B cell (primary cell): ENCODE data around the gene NPBWR2. TPM values are rescaled to one million over a fixed set of nuclear protein-coding genes. Genes with fewer than 3 reads are reported as not detected.

Experiments used
- ATAC-seq: fragments of 200-7000 bp; cut with Tn5 transposase; one replicate; pipeline ENCODE4 v1.10.0; 2021; ENCODE audit warnings: low read depth, mild to moderate bottlenecking, moderate number of reproducible peaks, moderate library complexity
- CTCF ChIA-PET: fragments of 350-600 bp; sonication (Branson Sonifier 250); formaldehyde crosslinking; loops from one replicate; lab custom pipeline; 2021; ENCODE audit warnings: antibody characterized with exemption, inconsistent platforms; lab: Charles Lee
- POLR2A ChIA-PET: fragments of 350-600 bp; sonication (Branson Sonifier 250); formaldehyde crosslinking; loops from one replicate; lab custom pipeline; 2021; ENCODE audit warnings: antibody characterized with exemption; lab: Charles Lee
- DNase-seq: peaks from one replicate; pipeline ENCODE4 v3.0.0; 2013
- H2AFZ ChIP-seq: 2 replicates; pipeline ENCODE4 v1.6.1; 2012; ENCODE audit warnings: mild to moderate bottlenecking, low read depth, low read length; ENCODE audit not compliant: insufficient read depth, poor library complexity, severe bottlenecking
- H3K27ac ChIP-seq, 2 donors: 1 replicate in 1 of 2; 2 replicates in 1 of 2; pipeline ENCODE4 v1.5.1; 2012 to 2013; ENCODE audit warnings: low read length in 2 of 2, mild to moderate bottlenecking in 2 of 2, moderate library complexity in 1 of 2
- H3K27me3 ChIP-seq, 4 experiments: fragments of 200-600 bp in 1 of 4; sonication (generic) in 1 of 4; replicated peaks in 1 of 4; 1 replicate in 2 of 4; 2 replicates in 2 of 4; pipeline versions ENCODE4 v1.6.1 to v1.7.0; 2013 to 2016; ENCODE audit warnings: low read length in 3 of 4, mild to moderate bottlenecking in 2 of 4, mixed read lengths in 1 of 4, moderate library complexity in 1 of 4; ENCODE audit not compliant: insufficient read depth in 4 of 4, control insufficient read depth in 3 of 4; ENCODE audit errors: control extremely low read depth in 1 of 4
- H3K36me3 ChIP-seq, 2 experiments: replicated peaks in 1 of 2; 1 replicate in 1 of 2; 2 replicates in 1 of 2; pipeline versions ENCODE4 v1.6.1 to v1.7.1; 2013; ENCODE audit warnings: low read length in 1 of 2; ENCODE audit not compliant: insufficient read depth in 2 of 2, control insufficient read depth in 1 of 2; ENCODE audit errors: control extremely low read depth in 1 of 2, extremely low read depth in 1 of 2
- H3K4me1 ChIP-seq, 2 donors: fragments of 200-600 bp in 1 of 2; sonication (generic) in 1 of 2; 1 replicate in 1 of 2; 2 replicates in 1 of 2; pipeline versions ENCODE4 v1.5.1 to v1.6.1; 2013 to 2017; ENCODE audit warnings: low read length in 2 of 2; ENCODE audit not compliant: control insufficient read depth in 2 of 2, insufficient read depth in 2 of 2
- H3K4me2 ChIP-seq: replicated peaks from 2 replicates; pipeline ENCODE3; 2012; ENCODE audit warnings: mild to moderate bottlenecking, low read depth, low read length; ENCODE audit not compliant: poor library complexity, severe bottlenecking
- H3K4me3 ChIP-seq, 5 experiments: fragments of 200-600 bp in 1 of 5; sonication (generic) in 1 of 5; 1 replicate in 3 of 5; 2 replicates in 2 of 5; pipeline versions ENCODE4 v1.5.1 to v1.7.0; 2011 to 2016; ENCODE audit warnings: low read length in 4 of 5, mild to moderate bottlenecking in 4 of 5, low read depth in 2 of 5, control low read depth in 1 of 5, moderate library complexity in 1 of 5; ENCODE audit not compliant: insufficient read depth in 1 of 5; ENCODE audit errors: control extremely low read depth in 1 of 5, extremely low read depth in 1 of 5
- H3K79me2 ChIP-seq: fragments of 200-600 bp; sonication (generic); one replicate; pipeline ENCODE4 v1.6.0; 2016; ENCODE audit warnings: low read length; ENCODE audit not compliant: control insufficient read depth, insufficient read depth
- H3K9ac ChIP-seq: fragments of 200-600 bp; sonication (generic); 2 replicates; pipeline ENCODE4 v1.6.1; 2017; ENCODE audit warnings: mild to moderate bottlenecking, low read length, moderate library complexity
- H3K9me3 ChIP-seq, 3 donors: one replicate each; pipeline versions ENCODE4 v1.6.1 to v1.7.1; 2013; ENCODE audit warnings: low read length in 2 of 3; ENCODE audit not compliant: control insufficient read depth in 2 of 3, insufficient read depth in 1 of 3; ENCODE audit errors: control extremely low read depth in 1 of 3
- H4K20me1 ChIP-seq: 2 replicates; pipeline ENCODE4 v1.6.0; 2012; ENCODE audit warnings: mild to moderate bottlenecking, low read length; ENCODE audit not compliant: insufficient read depth, control insufficient read depth, poor library complexity, severe bottlenecking
- H3K27ac Mint-ChIP-seq: one replicate; pipeline ENCODE4 v1.8.0; 2021; ENCODE audit warnings: mixed read lengths
- H3K27me3 Mint-ChIP-seq: one replicate; pipeline ENCODE4 v1.8.0; 2021; ENCODE audit warnings: mixed read lengths
- H3K4me1 Mint-ChIP-seq: one replicate; pipeline ENCODE4 v1.8.0; 2021; ENCODE audit warnings: mixed read lengths
- H3K4me3 Mint-ChIP-seq: one replicate; pipeline ENCODE4 v1.8.0; 2021; ENCODE audit warnings: mixed read lengths
- H3K9me3 Mint-ChIP-seq: one replicate; pipeline ENCODE4 v1.8.0; 2022; ENCODE audit warnings: mixed read lengths; ENCODE audit not compliant: insufficient read depth
- CTCF ChIP-seq: fragments of 200-600 bp; IDR thresholded peaks from one replicate; pipeline ENCODE4 v1.8.0; 2022; ENCODE audit warnings: antibody characterized with exemption, mild to moderate bottlenecking
- EZH2 ChIP-seq: IDR thresholded peaks from 2 replicates; pipeline ENCODE4 v1.6.1; 2012; ENCODE audit warnings: borderline replicate concordance, low read depth, mild to moderate bottlenecking, moderate library complexity, low read length; ENCODE audit not compliant: insufficient read depth, poor library complexity, severe bottlenecking
- WGBS: methylation state at CpG from one replicate; pipeline ENCODE4 v1.1.5; 2013; ENCODE audit warnings: missing lambda C conversion rate; ENCODE audit not compliant: insufficient coverage; 5-methylcytosine and 5-hydroxymethylcytosine counted together
- intact Hi-C: fragments of 100-400 bp; cut with micrococcal nuclease; formaldehyde crosslinking; loops from one replicate; pipeline ENCODE4 v1.10.0; 2022
- polyA plus RNA-seq: library from polyadenylated mRNA; depleted of rRNA; stranded (reverse); fragments of >200 nt; gene quantifications from 2 replicates; pipeline ENCODE4 v1.2.3, GENCODE V29; 2012
- total RNA-seq, 2 donors: library from RNA; stranded (reverse); fragments of 120-200 nt in 1 of 2; gene quantifications; 1 replicate in 1 of 2; 2 replicates in 1 of 2; pipeline versions ENCODE4 v1.2.3 to v1.2.4, GENCODE V29; 2013 to 2022

The NPBWR2 gene
- total and polyA plus RNA-seq, 2 donors (not counting 1 experiment from before 2014, with no cell fraction given): 0.21 TPM; not detected in 1

DNA sequence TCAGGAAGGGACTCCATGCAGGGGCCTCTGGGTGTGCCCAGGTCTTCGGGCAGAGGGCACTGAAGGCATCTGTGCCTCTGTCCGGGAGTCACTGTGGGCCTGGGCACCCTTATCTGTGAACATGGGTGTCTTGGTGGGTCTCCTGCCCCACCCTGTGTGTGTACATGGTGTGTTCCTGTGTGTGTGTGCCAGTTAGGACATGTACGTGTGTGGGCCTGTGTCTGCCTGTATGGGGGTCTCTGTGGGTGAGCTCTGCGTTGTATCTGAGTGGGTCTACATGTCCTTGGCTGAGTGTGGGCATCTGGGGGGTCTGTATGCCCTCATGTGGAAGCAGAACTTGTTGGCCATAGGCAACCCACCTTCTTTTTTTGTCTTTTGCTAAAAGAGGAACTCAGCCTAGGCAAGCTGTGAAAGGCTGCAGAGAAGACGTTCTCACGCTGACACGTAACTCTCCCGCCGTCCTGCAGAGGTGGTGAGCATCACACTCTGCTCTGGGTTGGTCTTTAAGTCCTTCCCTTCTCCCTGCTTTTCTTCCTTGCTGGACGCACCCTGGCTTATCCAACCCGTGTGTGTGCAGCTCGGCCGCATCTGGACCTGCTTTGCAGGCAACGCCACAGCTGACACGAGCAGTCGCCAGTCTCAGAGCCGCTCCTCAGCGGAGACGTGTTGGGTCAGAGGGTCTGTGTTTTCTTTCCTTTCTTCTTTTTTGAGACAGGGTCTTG is 532 bp upstream of the NPBWR2 start:
- peaks cover 20 to 44% of the 10 kb centered on the region in 2 donors for H3K4me1 ChIP-seq
- H3K27me3 Mint-ChIP-seq: no peaks in the 10 kb centered on the region
- H3K9ac ChIP-seq: peak overlapping the region; percentile 7
- ChIA-PET POLR2A (interaction anchor here (0.6 to 1.1 kb wide), 5 partner anchors 13 to 129 kb away, joined by 3 to 4 read pairs (median 3); partner anchors contain the start of genes LKAAEAR1 and SAMD10), CTCF (interaction anchor here (0.8 to 4.6 kb wide), 10 partner anchors 8 to 69 kb away, joined by 3 to 23 read pairs (median 4); partner anchors contain the start of genes LKAAEAR1 and RGS19)
- peak overlapping the region; percentile 69 for H2AFZ ChIP-seq
- WGBS: 32% methylated on average over 19 of the region's 19 CpGs
- no peaks in the 10 kb centered on the region for H3K9me3 ChIP-seq
- peak overlapping the region; percentile 80 for H3K4me3 Mint-ChIP-seq
- H3K27ac ChIP-seq: peak overlapping the region; percentile 66 to 78
- intact Hi-C loops: no loop called here
- peak; percentile 76 for DNase-seq
- peak overlapping the region; percentile 92 for H3K27ac Mint-ChIP-seq
- TF ChIP-seq EZH2 (no peak), CTCF (no peak)
- peaks cover 39% of the 10 kb centered on the region for H3K4me1 Mint-ChIP-seq
- peak overlapping the region in 3 of 5 experiments; percentile 19 to 24 (median 21) for H3K4me3 ChIP-seq
- no peaks in the 10 kb centered on the region for H3K36me3 ChIP-seq
- H3K9me3 Mint-ChIP-seq: no peaks in the 10 kb centered on the region
- no peaks in the 10 kb centered on the region for H3K79me2 ChIP-seq
- H4K20me1 ChIP-seq: no peaks in the 10 kb centered on the region
- peak; percentile 83 for ATAC-seq
- peaks cover 0 to 7% (median 0%) of the 10 kb centered on the region in 4 experiments for H3K27me3 ChIP-seq
- H3K4me2 ChIP-seq: peak overlapping the region; percentile 66

DNA sequence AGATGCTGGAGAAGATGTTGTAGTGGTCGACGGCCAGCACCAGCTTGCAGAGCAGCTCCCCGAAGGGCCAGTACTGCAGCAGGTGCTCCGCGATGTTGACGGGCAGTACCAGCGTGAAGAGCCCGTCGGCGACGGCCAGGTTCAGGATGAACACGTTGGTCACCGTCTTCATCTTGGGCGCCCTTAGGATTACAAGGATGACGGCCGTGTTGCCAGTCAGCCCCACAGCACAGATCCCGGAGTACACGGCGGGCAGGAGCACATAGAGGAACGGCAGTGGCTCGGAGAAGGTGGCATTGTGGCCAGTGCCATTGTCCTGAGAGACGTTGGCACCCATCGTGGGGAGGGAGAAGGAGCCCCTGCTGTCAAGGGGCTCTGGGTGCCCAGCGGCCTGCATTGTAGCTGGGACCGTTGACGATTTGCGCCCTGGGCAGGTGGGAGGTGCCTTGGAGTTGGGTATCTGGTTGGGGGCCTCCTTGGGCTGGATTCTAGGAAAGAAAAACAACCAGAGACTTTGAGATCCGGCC is 867 bp downstream of the NPBWR2 start:
- no peak overlapping the region for H3K4me3 ChIP-seq
- DNase-seq (no peak), ATAC-seq (no peak)
- H3K9ac ChIP-seq: no peak overlapping the region
- peaks cover 1% of the 10 kb centered on the region for H3K79me2 ChIP-seq
- no peaks in the 10 kb centered on the region for H3K27me3 Mint-ChIP-seq
- no peaks in the 10 kb centered on the region for H3K36me3 ChIP-seq
- ChIA-PET POLR2A (no interaction called here), CTCF (interaction anchor here (0.6 to 2.3 kb wide), 4 partner anchors 11 to 37 kb away, joined by 3 to 12 read pairs (median 4); partner anchors contain the start of gene LKAAEAR1)
- H3K4me2 ChIP-seq: no peak overlapping the region
- H3K4me1 Mint-ChIP-seq: peaks cover 34% of the 10 kb centered on the region
- intact Hi-C loops: no loop called here
- no peaks in the 10 kb centered on the region for H4K20me1 ChIP-seq
- peaks cover 0 to 18% (median under 1%) of the 10 kb centered on the region in 4 experiments for H3K27me3 ChIP-seq
- TF ChIP-seq CTCF (no peak), EZH2 (no peak)
- H3K9me3 Mint-ChIP-seq: no peaks in the 10 kb centered on the region
- H3K4me3 Mint-ChIP-seq: peak overlapping the region; percentile 1
- H3K27ac ChIP-seq: no peak overlapping the region
- H3K4me1 ChIP-seq: peaks cover 25 to 43% of the 10 kb centered on the region in 2 donors
- 98% methylated on average over 28 of the region's 28 CpGs for WGBS
- H3K27ac Mint-ChIP-seq: peak overlapping the region; percentile 12
- H2AFZ ChIP-seq: no peak overlapping the region
- H3K9me3 ChIP-seq: no peaks in the 10 kb centered on the region
